Left forelimb (tissue), 1 donor: ENCODE data around the gene SLC12A2.

Experiments used
- DNase-seq: peaks from one replicate; pipeline ENCODE4 v3.0.0-alpha.2; 2018; ENCODE audit warnings: low spot score

Gene SLC12A2

DNA sequence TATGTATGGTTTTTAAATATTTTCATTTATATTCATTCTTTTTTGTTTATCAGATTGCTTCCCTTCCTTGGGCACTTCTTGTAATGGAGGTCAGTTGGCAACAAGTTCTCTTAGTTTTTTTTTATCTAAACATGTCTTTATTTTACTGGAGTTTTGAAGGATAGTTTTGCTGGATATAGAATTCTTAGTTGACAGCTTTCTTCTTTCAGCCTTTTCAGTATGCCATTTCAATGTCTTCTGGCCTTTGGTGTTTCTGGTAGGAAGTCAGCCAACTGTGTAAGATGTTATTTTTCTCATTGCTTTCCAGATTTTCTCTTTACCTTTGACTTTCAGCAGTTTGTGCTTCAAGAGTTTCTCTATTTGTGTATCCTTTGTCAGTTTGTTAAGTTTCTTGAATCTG is 14.2 kb downstream of the SLC12A2 start:
- DNase-seq = no peak

DNA sequence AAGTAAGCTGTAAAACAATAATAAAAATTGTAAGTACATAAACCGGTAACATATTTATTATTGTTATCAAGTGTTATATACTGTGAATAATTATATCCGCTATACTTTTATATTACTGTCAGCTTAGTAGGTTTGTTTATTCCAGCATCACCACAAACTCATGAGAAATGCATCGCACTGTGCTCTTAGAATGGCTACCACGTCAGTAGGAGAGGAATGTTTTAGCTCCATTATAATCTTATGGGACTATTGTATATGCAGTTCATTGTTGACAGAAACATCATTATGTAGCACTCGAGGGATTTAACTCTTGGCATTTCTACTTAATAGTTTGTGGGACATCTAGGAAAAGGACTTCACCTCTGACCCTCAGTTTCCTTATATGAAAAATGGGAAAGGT is 16.4 kb downstream of the SLC12A2 start:
- DNase-seq = no peak

DNA sequence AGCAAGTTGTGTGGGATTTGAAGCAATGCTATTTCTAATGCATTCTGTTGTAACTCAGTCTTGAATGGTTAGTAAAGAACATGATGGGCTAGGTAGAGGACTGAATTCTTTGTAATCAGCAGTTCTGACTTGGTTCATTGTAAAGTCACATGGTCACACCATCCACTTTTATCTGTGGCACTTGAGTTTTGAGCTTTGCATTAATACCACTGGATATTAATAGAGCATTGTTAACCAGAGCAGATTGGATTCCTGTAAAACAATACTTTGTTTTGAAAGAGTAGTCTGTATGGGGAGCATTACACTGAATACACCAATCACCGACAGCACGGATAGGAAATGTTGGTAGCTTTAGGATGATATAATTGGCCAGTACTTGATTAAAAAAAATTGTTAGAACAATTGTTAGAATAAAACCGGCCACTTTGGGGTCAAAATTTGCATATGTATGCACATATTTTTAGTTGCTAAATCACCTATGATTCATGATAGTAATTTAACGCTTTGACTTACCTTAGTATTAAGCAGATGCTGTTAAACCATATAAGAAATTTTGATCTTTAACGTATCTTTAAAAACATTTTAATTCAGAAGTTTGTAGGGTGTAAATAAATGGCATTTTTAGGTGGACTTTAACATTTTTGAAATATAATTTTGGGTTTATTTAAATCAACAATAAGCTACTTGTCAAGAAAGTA is 17.4 kb downstream of the SLC12A2 start:
- DNase-seq = no peak

DNA sequence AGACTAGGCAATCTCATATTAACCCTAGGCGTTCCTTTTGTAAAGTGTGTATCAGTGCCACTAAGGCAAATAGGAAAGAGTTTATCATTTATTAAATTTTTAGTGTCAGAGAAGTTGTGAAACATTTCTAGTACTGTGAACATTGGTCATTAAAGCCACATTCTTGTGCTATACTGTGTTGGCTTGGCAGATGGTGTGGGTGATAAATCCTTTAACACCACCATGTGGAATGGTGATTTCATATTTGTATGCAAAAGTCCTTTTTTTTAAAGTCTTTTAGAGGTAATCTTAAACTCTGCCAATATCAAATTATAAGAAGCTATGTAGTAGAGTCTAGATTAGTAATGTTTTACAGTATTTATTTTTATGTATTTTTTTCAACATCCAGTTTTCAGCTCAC is 18.1 kb downstream of the SLC12A2 start:
- DNase-seq = no peak

DNA sequence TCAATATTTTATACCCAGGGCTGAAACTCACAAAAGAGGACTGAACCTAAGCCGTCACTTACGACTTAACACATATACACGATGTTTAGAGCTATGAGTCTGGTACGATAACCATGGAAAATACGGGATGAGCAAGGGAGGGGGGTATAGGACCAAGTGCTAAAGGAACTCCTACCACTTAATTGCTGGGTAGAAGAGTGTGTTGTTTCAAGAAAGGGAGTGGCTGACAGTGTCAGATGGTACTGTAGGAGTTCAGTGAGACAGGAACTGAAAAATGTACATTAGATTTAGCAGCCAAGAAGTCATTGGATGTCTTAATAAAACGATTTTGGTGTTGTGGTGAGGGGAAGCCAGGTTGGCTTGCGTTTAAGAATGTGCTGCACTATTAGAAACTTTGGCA is 21.6 kb downstream of the SLC12A2 start:
- DNase-seq = no peak

DNA sequence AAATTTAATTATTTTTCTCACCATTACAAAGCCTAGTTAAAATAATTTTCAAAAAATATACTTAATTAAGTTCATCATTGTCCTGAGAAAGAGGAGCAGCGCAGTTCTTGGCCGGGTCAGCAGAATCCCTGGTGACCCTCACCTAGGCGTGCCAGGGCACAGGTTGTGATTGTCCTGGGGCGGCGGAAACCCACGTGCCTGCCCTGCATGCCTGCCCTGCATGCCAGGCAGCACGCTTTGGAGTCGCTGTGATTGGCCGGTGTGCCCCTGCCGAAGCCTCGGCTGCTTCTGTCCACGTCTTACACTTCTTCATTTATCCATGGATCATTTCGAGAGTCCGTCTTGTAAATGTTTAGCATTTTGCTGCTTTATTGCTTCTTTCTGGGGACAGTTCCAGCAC is 25.6 kb downstream of the SLC12A2 start:
- no peak for DNase-seq

DNA sequence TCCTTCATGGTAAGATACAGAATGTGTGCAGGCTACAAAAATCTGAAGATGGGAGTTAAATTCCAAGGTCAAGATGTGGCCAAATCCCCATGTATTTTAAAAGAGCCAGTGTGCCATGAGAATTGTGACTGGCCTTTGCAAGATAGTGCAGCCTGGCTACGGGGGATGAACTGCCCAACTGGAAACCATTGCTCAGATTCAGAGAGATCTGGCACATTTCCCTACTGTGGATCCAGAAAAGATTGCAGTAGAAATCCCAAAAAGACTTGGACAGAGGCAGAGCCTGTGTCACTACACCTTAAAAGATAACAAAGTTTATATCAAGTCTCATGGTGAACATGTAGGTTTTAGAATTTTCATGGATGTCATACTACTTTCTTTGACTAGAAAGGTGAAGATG is 26.2 kb downstream of the SLC12A2 start:
- no peak for DNase-seq

DNA sequence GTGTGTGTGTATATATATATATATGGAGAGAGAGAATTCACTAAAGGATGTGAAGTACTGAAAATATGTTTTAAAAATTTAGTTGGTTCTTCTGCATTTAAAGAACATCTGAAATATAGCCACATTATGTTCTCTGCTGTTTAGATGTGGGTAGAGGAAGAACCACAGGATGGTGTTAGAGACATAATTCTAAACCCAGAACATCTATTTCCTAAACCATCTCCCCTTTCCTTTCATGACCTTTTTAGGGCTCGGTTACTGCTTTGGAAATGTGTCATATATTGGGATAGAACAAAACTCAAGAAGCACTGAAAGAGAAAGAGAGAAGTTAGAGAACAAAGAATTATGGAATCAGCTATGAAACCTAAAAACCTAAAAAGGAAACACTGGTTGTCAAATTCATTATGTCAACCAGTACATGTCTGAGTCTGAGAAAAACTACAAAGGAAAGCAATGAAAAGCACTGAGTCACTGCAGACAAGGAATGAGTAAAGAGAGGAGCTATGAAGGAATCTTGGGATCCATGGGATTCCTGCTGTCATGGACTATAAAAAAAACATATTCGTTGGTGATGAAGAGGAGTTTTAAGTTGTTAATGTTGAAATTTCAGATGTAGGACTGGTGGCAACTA is 28.4 kb downstream of the SLC12A2 start:
- DNase-seq = no peak

DNA sequence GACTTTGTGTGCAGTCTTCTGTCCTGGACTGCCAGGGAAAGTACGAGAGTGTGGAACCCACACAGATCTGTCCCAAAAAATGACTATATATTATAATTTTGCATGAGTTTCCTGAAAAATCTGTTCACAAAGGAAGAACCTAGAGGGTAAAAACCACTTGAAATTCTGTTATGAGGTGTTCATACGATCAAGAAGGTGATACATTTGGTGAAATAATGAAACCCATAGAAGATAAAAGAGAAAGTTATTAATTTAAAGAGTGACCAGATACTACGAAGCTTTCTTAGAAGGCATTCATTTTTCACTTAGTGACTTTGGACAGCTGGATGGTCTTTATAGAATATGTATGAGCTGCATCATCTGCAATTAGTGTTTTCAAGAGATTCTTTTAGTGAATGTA is 32.9 kb downstream of the SLC12A2 start:
- no peak for DNase-seq

DNA sequence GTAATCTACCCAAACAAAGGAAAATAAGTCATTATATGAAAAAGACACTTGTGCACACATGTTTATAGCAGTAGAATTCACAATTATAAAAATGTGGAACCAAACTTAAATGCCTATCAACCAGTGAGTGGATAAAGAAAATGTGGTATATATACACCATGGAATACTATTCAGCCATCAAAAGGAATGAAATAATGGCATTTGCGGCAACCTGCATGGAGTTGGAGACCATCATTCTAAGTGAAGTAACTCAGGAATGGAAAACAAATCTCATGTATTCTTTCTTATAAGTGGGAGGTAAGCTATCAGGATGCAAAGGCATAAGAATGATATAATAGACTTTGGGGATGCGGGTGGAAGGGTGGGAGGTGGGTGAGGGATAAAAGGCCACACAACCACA is 34.6 kb downstream of the SLC12A2 start:
- DNase-seq = no peak

DNA sequence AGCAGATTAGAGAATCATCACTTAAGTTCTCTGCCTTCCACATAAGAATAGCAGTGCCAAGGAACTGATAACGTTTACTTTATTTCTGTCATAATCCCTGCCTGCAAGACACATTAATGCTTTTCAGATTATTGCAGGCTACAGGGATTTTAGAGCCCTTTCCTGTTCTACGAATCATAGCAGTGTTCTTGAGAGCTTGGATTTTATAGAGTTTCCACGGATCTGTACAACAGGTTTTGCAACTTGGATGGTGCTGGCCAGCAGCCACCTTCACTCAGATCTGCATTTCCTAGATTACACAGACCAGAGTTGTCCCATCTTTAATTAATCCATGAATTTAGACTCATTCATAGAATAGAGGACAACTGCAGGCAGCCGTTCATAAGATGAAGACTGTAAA is 38.1 kb downstream of the SLC12A2 start:
- no peak for DNase-seq

DNA sequence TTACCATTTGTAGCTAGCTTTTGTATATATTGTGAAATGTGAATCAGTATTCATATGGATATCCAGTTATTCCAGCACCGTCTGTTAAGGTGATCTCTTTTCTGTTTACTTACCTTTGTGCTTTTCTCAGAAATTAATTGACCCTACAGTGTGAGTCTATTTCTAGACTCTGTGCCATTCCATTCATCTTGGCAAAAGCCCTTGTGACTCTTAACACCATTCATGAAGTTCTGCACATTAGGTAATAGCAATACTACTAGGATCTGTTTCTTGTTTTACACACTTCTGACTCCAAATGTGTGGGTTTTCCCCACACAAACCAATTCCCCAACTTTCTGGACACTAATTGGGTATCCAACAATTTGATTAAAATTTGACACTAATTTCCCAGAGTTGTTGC is 40.4 kb downstream of the SLC12A2 start:
- no peak for DNase-seq

DNA sequence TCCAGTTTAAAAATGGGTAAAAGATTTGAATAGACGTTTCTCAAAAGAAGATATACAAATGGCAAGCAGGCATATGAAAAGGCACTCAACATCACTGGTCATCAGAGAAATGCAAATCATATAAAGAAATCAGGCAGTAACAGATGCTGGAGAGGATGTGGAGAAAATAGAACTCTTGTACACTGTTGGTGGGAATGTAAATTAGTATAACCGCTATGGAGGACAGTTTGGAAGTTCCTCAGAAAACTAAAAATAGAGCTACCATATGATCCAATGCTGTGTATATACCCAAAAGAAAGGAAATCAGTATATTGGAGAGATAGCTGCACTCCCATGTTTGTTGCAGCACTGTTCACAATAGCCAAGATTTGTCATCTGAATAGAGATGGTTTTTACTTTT is 42.7 kb downstream of the SLC12A2 start:
- DNase-seq = no peak

DNA sequence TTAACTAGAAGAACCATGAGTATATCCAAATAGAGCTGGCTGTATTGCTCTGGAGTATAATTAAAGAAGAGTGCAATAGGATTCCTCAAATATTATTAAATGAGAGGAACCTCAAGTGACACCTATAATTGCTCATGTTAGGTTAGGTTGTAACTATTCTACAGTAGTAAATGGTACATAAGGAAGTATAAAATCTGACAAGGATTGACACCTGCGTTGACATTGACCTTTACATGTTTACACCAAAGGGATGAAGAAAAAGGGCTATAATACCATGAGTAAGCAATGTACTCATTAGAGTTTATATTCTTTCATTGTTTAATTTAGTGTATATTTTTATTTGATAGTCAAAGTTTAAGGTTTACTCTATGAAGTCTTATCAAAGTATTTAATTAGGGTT is 48.9 kb downstream of the SLC12A2 start:
- DNase-seq = no peak

DNA sequence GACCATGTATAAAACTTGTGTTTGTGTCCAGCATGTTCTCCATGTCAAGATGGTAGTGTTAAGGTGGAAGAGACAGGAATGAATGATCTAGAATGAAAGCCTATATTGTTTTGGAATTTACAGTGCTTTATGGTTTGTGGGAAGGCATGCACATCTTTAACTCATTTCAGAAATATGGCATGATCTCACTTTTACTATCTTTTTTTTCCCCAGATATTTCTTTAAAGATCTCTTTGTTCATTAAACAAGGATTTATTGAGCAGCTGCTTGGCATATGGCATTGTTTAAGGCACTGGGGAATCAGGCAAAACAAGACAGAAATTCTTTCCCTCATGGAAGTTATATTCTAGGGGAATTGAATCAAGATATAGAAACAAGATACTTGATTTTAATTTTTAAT is 51.7 kb downstream of the SLC12A2 start:
- DNase-seq = no peak

DNA sequence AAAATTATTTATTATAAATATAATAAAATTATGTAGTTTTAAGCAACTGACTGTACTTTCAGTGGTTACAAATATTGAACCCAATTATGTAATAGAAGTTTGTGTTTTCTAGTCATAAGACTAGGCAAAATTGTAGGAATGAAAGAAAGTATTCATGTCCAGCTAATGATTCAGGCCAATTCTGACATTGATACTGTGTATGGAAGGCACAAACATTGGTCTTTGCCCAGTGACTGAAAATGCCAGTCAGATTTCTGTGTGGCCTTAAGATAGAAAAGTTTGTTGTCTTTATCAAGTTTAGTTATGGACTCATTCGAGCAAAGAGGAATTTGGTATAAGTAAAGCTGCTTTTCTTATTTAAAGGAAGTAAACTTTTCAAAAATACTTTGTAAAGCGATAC is 60.3 kb downstream of the SLC12A2 start:
- no peak for DNase-seq

DNA sequence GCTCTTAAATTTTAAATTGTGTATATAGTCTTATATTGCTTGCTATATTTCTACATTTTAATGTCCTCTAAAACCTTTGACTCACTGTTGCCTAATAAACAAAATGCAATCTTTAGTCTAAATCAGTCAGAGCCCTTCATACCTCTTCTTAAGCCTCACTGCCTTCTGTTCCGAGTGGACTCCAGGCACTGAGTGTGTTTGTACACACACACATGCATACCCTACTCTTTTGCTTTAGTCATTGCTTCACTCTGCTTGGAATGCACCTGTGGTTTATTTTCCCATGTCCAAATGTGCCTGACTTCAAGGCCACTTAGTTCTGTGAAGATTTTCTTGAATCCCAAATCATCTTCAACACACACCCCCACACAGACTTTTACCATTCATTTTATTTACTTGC is 60.9 kb downstream of the SLC12A2 start:
- no peak for DNase-seq

DNA sequence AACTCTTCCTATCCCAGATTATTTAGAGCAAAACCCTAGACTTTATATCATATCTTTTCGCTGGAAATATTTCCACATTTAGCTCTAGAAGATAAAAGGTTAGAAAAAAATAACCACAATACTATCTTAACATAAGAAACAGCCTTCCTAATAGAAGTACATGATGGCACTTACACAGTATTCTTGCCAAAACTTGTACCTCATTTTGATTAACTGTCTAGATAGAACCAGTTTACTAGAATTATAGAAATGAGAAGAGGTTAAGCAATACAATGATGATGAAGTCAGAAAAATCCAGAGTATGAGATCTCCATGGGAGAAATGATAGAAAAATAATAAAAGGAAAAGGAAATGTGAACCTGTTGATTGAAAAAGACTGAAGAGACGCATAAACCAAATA is 63.1 kb downstream of the SLC12A2 start:
- no peak for DNase-seq

DNA sequence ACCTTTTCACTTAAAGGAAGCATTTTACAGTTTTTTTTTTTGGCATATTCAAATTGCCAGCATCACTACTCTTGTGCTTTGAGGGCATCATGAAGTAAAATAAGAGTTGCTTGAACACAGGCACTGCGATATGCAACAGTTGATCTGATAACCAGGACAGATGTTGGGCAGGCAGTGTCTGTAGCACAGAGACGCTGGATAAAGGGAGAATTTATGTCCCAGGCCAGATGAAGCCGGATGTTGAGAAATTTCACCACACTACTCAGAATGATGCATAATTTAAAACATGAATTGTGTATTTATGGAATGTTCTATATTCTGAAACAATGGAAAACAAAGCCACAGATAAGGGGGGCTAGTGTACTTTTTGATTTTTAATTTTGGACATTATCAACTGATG is 71.4 kb downstream of the SLC12A2 start:
- DNase-seq = no peak

DNA sequence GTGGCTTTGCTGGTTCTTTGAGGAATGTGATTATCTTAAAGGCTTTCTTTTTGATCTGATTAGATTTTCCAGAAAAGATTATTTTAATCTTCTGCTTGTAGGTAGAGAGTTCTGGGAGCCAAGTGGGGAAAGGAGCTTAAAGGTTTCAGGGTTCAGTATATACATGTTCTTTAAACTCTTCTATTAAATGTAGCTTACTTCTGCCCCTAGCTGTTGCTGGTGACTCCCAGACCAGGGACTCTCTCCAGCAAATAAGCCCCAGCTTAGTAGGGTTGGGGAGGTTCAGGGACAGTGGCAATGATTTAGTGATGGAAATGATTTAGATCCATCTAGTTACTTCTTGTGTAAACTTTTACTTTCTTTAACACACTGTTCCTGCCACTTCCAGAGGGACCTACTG is 72.2 kb downstream of the SLC12A2 start:
- no peak for DNase-seq

DNA sequence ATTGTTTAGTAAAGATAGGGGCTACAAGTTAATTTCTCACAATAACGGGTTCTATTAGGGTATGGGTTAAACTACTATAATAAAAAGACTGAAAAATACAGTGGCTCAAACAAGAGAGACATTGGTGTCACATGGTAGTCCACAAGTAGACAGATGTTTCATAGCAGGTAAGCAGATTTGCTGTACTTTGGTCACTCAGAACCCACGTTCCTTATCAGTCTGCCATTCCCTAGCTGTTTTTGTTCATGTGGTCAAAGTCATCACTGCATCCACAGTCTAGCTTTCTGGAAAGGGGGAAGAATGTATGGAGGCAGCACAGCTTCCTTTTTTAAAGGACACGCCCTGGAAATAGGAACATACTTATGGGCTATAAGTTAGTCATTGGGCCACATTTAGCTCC is 73.0 kb downstream of the SLC12A2 start:
- DNase-seq = no peak

DNA sequence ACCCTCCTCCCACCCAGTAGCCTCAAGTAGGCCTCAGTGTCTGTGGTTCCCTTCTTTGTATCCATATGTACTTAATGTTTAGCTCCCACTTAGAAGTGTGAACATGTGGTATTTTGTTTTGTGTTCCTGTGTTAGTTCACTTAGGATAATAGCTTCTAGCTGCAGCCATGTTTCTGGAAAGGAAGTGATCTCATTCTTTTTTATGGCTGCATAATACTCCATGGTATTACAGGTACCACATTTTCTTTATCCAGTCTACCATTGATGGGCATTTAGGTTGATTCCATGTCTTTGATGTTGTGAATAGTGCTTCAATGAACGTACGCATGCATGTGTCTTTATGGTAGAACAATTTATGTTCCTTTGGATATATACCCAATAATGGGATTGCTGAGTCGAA is 74.8 kb downstream of the SLC12A2 start:
- no peak for DNase-seq

DNA sequence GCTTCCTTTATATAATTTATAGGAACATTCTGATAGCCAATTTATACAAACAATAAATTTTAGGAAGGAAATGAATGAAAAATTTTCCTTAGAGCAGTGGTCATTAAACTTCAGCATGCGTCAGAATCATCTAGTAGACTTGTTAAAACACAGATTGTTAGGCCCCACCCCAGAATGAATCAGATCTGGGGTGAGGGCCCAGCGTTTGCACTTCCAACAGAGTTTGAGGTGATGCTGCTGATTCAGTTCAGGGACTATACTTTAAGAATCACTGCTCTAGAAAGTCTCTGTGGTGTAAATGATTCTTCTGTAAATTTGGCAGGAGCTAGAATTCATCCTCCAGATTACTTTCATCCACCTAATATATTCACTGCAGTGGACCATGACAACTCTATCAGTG is 80.4 kb downstream of the SLC12A2 start:
- no peak for DNase-seq

DNA sequence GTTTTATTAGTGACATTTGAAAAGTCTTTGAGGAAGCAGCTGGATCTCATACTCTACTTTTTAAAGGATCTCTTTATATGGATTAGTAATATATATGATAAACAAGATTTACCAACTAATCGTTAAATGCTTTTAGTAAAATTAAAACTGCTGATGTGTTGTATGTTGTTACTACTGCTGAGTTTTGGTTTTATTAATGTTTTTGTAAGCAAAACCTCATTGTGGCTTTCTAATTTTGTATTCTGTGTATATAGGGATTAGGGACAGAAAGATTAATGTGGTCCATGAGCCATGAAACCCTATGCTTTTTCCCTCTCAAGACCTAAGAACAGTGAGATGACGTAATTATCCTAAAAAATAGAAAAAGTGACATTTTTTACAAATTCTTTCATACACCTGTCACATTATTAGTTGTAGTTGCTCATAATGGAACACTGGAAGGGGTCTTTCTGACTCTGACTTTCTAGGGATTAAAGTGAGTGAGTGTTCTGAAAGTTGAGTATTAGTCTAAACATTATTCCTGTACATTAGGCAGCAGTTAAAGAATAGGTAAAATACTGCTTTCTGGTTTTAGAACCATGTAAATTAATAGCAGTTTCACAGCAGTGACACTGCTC is 85.9 kb downstream of the SLC12A2 start:
- no peak for DNase-seq
